ENCODE data around the gene RBM39. TPM values are rescaled to one million over a fixed set of nuclear protein-coding genes. Genes with fewer than 3 reads are reported as not detected.

The RBM39 gene
- total RNA-seq, 4 donors from 2014 or later = 165 to 303 (median 188) TPM

- intact Hi-C loops (cut with DNase I; ENCODE audit: low total_unique reads) = no loop called here
- DNase-seq (ENCODE audit: low spot score in 2 of 2) = no peak
- WGBS, 2 donors = 16 to 17% methylated on average over 3 of the region's 3 CpGs
- no peak overlapping the region for H3K4me3 ChIP-seq (ENCODE audit: low read depth, poor library complexity, severe bottlenecking)
- no peak for TF ChIP-seq CTCF (IDR thresholded peaks at IDR 0.05)
- no peak for TF ChIP-seq POLR2A (IDR thresholded peaks at IDR 0.05)
Observed at GRCh38 chr20:35661908-35662307, 80.2 kb downstream of the RBM39 start.

- WGBS, 2 donors = 72 to 90% methylated on average over 2 of the region's 2 CpGs
- DNase-seq (ENCODE audit: low spot score in 2 of 2) = no peak
- TF ChIP-seq CTCF (IDR thresholded peaks at IDR 0.05) = no peak
- TF ChIP-seq POLR2A (IDR thresholded peaks at IDR 0.05) = no peak
- intact Hi-C loops (cut with DNase I; ENCODE audit: low total_unique reads) = no loop called here
- H3K4me3 ChIP-seq (ENCODE audit: low read depth, poor library complexity, severe bottlenecking) = no peak overlapping the region
Observed at GRCh38 chr20:35661053-35661452, 81.0 kb downstream of the RBM39 start.

- intact Hi-C loops (cut with DNase I; ENCODE audit: low total_unique reads) = no loop called here
- TF ChIP-seq CTCF (IDR thresholded peaks at IDR 0.05) = no peak
- no peak for TF ChIP-seq POLR2A (IDR thresholded peaks at IDR 0.05)
- H3K4me3 ChIP-seq (ENCODE audit: low read depth, poor library complexity, severe bottlenecking) = no peak overlapping the region
- WGBS, 2 donors = 93 to 97% methylated on average over 10 of the region's 10 CpGs
- no peak for DNase-seq (ENCODE audit: low spot score in 2 of 2)
Observed at GRCh38 chr20:35660122-35660937, 81.7 kb downstream of the RBM39 start.

- intact Hi-C loops (cut with DNase I; ENCODE audit: low total_unique reads) = no loop called here
- H3K4me3 ChIP-seq (ENCODE audit: low read depth, poor library complexity, severe bottlenecking) = no peak overlapping the region
- no peak for DNase-seq (ENCODE audit: low spot score in 2 of 2)
- TF ChIP-seq CTCF (IDR thresholded peaks at IDR 0.05) (no peak), POLR2A (IDR thresholded peaks at IDR 0.05) (no peak)
- 30 to 32% methylated on average over 1 of the region's 1 CpG for WGBS, 2 donors
Observed at GRCh38 chr20:35657271-35657670, 84.8 kb downstream of the RBM39 start.

GRCh38 chr20:35654415-35654814 lies 87.6 kb downstream of the RBM39 start:
- WGBS, 2 donors = 94% methylated on average over 9 of the region's 9 CpGs
- TF ChIP-seq POLR2A (IDR thresholded peaks at IDR 0.05) (no peak), CTCF (IDR thresholded peaks at IDR 0.05) (no peak)
- intact Hi-C loops (cut with DNase I; ENCODE audit: low total_unique reads) = no loop called here
- DNase-seq (ENCODE audit: low spot score in 2 of 2) = no peak
- no peak overlapping the region for H3K4me3 ChIP-seq (ENCODE audit: low read depth, poor library complexity, severe bottlenecking)

- WGBS, 2 donors = 86 to 94% methylated on average over 4 of the region's 4 CpGs
- DNase-seq (ENCODE audit: low spot score in 2 of 2) = no peak
- intact Hi-C loops (cut with DNase I; ENCODE audit: low total_unique reads) = no loop called here
- no peak overlapping the region for H3K4me3 ChIP-seq (ENCODE audit: low read depth, poor library complexity, severe bottlenecking)
- TF ChIP-seq POLR2A (IDR thresholded peaks at IDR 0.05) = no peak
- TF ChIP-seq CTCF (IDR thresholded peaks at IDR 0.05) = no peak
Observed at GRCh38 chr20:35653893-35654292, 88.2 kb downstream of the RBM39 start.

Data from lower leg skin (tissue), 4 donors.